Measurements from ENCODE around the gene QPRT.
"Not testable (repeated sequence)": the region's sequence is repeated elsewhere in the genome, so short reads cannot be mapped to it uniquely, and the experiment has no call there.

QPRT gene

GRCh38 chr16:29678691-29679267 lies at the start of gene QPRT:
Gene QPRT (plus strand): TSS chr16:29679180. CDS start chr16:29679198, 18 bp downstream.
- DNase-seq, result no peak

GRCh38 chr16:29629318-29629717 lies 49.7 kb upstream of the QPRT start:
- not testable (repeated sequence) for DNase-seq

GRCh38 chr16:29631658-29632057 lies 47.3 kb upstream of the QPRT start:
- DNase-seq, result not testable (repeated sequence)

GRCh38 chr16:29635902-29636301 lies 43.1 kb upstream of the QPRT start:
- not testable (repeated sequence) for DNase-seq

- DNase-seq, result not testable (repeated sequence)
These were observed 42.6 kb upstream of the QPRT start for GRCh38 chr16:29636368-29636767.

- not testable (repeated sequence) for DNase-seq
These were observed 40.2 kb upstream of the QPRT start for GRCh38 chr16:29638751-29639150.

- DNase-seq, result no peak
These were observed 37.4 kb upstream of the QPRT start for GRCh38 chr16:29641561-29641960.

- no peak for DNase-seq
These were observed 35.4 kb upstream of the QPRT start for GRCh38 chr16:29643596-29643995.

- DNase-seq, result no peak
These were observed 34.6 kb upstream of the QPRT start for GRCh38 chr16:29644338-29644857.

GRCh38 chr16:29644973-29645693 lies 33.8 kb upstream of the QPRT start:
- no peak for DNase-seq

- no peak for DNase-seq
These were observed 33.2 kb upstream of the QPRT start for GRCh38 chr16:29645694-29646187.

GRCh38 chr16:29646947-29647346 lies 32.0 kb upstream of the QPRT start:
- DNase-seq, result no peak

- DNase-seq, result no peak
These were observed 29.1 kb upstream of the QPRT start for GRCh38 chr16:29649588-29650494.

- no peak for DNase-seq
These were observed 28.2 kb upstream of the QPRT start for GRCh38 chr16:29650771-29651170.

GRCh38 chr16:29651774-29652349 lies 27.1 kb upstream of the QPRT start:
- no peak for DNase-seq

GRCh38 chr16:29653471-29653870 lies 25.5 kb upstream of the QPRT start:
- DNase-seq, result no peak

- DNase-seq, result not testable (repeated sequence)
These were observed 25.1 kb upstream of the QPRT start for GRCh38 chr16:29653890-29654289.

- no peak for DNase-seq
These were observed 22.1 kb upstream of the QPRT start for GRCh38 chr16:29656688-29657523.

GRCh38 chr16:29658705-29659104 lies 20.3 kb upstream of the QPRT start:
- DNase-seq, result no peak

GRCh38 chr16:29662000-29662728 lies 16.8 kb upstream of the QPRT start:
- peak; percentile 30 for DNase-seq

- DNase-seq, result peak; percentile 65
These were observed 16.3 kb upstream of the QPRT start for GRCh38 chr16:29662729-29663015.

Data from stimulated activated CD8-positive, alpha-beta memory T cell treated with anti-CD3 and anti-CD28 coated beads, Interleukin-4, amount 100 ng/mL, for 48 hours (primary cell).